HG03108 (cell line): Measurements from ENCODE around the gene OR52E8.

ENCODE experiments used
- ATAC-seq: cut with Tn5 transposase; IDR thresholded peaks from one replicate; pipeline ENCODE4 v1.9.1; 2021; ENCODE audit warnings: moderate library complexity; ENCODE audit not compliant: unreplicated experiment

Gene OR52E8

DNA sequence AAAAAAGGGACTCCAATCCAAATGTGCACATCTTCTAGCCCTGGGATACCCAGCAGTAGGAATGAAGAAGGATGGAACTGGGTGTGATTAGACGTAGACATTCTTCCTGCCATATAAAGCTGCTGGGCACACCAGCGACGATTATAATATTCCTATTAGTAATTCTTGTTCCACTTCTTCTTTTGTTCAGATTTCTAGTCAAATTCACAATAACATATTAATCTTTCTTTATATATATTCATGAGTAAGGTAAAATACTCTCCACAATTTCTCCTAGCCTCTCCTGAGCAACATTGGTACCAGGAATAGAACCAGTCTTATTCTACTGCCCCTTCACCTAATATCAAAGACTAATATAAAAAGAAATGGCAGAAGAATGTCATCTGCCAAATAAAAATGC lies at the start of gene OR52E8:
Gene OR52E8, minus strand, starts transcription at position 101 of the 400 bp plus-strand sequence. Its CDS starts 0 bp downstream, at position 101.
- ATAC-seq: no peak

DNA sequence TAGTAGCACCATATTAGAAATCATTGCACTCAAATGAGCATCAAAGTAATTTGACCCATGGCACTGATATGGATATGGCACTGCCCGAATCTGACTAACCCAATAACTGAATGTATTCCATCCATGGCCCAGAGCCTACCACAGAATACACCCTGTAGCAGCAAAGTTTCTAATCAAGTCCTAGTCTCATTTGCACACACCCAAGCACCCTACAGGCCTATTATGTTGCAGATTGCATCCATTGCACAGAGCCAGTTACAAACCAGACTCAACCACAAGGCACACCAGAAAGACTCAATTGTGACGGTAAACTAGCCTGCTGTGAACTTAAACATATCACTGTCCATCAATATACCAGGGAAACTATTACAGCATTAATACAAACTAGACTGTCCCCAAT lies 42.0 kb upstream of the OR52E8 start:
- ATAC-seq: no peak

DNA sequence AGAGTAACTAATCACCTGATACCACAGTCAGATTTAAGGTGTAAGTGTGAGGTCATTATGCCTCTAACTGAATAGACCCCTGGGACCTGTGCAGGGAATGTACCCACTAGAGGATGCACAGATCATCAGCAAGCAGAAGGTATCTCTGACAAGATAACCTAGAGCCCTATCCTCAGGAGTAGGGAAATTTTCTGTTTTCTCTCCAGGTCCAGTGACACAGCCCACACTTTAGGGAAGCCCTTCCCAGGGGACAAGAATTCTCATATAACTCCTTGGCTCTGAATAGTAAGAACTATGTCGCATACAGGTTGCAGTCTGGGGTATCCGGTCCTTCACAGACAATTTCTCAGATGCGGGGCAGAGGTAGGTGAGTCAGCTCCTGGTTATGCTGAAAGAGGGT lies 35.4 kb upstream of the OR52E8 start, which contains the start of gene OR52E5:
Gene OR52E5, plus strand, starts transcription at position 301 of the 400 bp plus-strand sequence. CDS start 7,569 bp downstream, outside the sequence.
- no peak for ATAC-seq

DNA sequence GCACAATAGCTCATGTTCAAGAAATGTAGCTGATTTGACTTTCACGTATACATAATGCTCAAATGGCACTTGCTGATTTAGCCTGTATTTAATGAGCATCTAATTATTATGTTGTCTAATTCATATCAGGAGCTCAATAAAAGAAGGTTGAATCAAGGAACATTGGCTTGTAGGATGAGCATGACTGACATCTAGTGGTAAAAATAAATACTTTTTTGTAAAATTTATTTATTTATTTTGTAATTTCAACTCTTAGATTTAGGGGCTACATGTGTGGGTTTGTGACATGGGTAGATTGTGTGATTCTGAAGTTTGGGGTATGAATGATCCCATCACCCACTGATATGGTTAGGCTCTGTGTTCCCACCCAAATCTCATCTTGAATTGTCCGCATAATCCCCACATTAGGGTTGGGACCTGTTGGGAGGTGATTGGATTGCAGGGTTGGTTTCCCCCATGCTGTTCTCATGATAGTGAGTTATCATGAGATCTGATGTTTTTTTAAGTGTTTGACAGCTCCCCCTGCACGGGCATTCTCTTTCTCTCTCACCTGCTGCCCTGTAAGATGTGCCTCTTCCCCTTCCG lies 33.8 kb upstream of the OR52E8 start:
- ATAC-seq: no peak

DNA sequence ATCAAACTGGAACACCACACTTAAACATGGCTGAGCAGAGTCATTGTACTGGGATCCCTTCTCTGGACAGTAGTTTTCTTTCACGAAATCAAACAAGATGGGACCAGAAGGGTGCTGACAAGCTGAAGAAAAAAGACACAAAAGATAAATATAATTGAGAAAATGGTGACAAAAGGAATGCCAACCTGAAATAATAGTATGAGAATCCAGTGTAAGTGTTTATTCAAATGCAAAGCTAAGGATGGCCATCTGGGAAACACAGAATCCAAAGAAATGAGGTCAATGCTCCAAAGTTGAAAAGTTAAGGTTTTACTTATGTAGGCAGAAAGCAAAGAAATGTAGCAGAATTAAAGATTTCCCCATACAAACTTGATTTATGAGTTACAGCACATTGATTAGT lies 30.2 kb upstream of the OR52E8 start:
- ATAC-seq: no peak

DNA sequence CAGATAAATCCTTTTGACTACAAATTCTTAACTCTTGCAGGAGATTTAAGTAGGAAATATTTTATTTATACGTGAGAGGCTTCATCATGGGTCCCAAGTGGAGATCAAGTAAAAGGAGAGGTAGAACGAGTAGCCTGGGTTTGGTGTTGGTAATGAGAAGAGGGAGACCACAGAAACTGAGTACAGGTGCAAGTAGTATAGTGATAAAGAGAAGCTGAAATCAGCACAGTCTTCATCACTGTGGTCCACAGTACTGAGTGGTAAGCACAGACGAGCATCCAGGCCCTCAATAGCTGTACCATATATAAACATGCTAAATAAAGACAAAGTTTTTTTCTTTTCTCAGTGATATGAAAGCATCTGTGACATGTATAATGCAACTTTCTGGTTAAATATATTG lies 29.7 kb upstream of the OR52E8 start:
- no peak for ATAC-seq

DNA sequence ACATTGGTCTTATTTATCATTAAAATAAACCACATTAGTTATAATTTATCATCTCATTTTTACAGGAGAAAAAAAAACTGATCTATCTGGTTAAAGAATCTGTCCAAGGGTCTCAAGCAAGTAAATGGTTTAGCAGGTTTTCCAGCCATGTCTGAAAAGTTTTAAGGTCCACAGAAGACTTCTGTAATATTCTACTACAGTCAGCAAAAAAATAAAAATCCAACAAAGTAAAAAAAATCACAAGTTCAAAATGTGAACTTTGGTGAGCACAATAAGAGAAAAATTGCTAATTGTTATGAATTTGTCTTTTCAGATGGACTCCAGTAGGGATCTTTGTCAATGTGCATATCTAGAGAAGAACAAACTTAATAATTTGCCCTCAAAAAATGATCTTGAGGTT lies 24.3 kb upstream of the OR52E8 start:
- ATAC-seq: no peak

DNA sequence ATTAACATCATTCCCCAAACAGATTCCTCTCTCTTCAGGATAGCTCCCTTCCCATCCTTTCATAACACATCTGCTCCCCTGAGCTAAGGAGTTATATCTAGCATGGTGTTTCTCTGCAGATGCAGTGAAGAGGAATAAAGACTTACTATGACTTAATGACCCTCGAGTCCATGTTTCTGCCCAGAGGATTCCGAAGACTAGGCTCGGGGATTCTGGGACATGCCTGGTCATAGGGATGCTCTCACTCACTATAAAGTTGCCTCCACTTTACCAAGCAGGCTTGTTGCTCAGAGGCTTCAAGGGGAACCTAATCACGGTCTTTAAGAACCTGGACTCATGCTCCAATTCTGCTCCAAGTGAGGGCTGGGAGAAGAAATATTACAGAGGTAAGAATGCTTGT lies 22.8 kb upstream of the OR52E8 start, which contains the start of gene OR52E4:
Gene OR52E4, plus strand, starts transcription at position 301 of the 400 bp plus-strand sequence. CDS start 3,664 bp downstream, outside the sequence.
- no peak for ATAC-seq

DNA sequence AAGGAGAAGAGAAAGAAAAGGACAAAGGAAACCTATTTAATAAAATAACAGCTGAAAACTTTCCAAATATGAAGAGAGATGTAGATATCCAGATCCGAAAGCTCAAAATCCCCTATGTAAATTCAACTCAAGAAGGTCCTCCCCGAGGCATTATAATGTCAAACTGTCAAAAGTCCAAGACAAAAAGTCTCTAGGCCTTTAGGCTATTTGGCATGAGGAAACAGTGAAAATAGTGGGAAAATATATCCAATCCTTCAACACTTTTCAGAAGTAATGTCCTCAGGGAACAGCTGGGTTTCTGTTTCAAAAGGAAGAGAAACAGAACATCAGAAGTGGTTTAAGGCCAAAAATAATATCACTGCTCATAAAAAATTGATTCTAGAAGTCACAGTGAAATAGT lies 21.1 kb upstream of the OR52E8 start:
- no peak for ATAC-seq

DNA sequence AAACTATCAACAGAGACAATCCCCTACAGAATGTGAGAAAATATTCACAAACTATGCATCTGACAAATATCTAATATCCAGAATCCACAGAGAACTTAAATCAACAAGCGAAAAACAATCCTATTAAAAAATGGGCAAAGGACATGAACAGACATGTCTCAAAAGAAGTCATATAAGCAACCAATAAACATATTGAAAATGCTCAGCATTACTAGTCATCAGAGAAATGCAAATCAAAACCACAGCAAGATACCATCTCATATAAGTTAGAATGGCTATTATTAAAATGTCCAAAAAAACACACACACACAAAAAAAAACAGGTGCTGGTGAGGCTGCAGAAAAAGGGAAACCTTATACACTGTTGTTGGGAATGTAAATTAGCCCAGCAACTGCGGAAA lies 8.3 kb upstream of the OR52E8 start:
- ATAC-seq: no peak

DNA sequence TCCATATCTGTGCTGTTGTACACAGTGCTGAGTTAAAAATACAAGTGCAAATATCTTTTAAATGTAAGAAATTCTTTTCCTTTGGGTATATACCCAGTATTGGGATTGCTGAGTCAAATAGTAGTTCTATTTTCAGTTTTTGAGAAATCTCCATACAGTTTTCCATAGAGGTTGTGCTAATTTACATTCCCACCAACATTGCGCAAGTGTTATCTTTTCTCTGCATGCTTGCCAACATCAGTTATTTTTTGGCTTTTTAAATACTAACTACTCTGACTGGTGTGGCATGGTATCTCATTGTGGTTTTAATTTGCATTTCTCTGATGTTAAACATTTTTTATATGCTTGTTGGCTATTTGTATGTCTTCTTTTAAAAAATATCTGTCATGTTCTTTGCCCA lies 6.5 kb downstream of the OR52E8 start:
- ATAC-seq: no peak

DNA sequence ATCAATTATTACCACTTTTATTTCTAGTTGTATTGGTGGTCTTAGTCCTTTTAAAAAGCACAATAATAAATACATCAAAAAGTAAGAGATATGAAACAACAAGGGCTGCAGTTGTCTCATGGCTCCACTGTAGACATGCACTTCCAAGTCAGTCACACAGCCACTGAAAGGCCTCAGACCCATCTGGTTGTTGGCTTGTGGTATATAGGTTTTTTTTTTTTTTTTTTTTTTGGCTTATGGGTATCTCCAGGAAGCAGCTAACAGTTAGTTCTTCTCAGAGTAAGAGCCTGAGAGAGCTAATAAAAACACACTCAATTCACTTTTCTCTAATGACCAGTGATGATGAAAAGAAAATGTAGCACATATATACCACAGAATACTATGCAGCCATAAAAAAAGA lies 9.8 kb downstream of the OR52E8 start:
- ATAC-seq: no peak

DNA sequence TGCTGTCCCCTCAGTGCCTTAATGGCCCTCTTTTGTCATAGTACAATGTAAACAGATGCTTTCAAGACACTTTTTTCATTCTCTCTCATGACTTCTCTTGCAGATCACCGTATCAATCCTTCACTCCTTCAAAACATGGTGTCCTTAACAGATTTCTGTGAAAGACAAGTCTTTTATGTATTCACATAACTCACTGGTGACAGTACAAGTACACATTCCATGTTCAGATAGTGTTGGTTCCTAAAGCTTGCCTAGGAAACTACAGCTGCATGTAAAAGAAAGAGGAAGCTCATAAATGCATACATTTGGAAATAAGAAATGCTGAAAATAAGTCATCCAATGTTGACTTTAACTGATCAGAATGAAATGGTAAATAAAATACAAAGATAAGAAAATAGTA lies 10.8 kb downstream of the OR52E8 start:
- ATAC-seq: no peak

DNA sequence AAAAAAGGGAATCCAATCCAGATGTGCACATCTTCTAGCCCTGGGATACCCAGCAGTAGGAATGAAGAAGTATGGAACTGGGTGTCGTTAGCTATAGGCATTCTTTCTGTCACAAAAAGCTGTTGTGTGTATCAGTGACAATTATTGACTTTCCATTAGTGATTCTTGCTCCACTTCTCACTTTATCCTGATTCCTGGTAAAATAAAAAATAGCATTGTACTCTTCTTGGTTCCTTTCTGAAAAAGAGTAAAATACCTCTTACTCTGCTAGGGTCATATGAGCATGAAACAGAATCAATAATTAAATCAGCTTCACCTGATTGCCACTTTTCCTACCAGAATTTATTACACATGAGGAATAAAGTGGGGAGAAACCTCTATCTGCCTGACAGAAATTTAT lies 15.7 kb downstream of the OR52E8 start, which contains the start of gene OR52E6:
Gene OR52E6, minus strand, starts transcription at position 101 of the 400 bp plus-strand sequence. Its CDS starts 0 bp downstream, at position 101.
- ATAC-seq: no peak

DNA sequence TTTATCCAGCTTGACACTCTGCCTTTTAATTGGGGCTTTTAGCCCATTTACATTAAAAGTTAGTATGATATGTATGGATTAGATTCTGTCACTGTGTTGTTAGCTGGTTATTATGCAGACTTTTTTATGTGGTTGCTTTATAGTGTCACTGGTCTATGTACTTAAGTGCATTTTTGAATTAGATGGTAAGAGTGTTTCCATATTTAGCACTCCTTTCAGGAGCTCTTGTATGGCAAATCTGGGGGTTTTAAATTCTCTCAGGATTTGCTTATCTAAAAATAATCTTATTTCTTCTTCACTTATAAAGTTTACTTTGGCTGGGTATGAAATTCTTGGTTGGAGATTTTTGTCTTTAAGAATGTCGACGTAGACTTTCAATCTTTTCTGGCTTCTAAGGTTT lies 19.8 kb downstream of the OR52E8 start:
- ATAC-seq: no peak

DNA sequence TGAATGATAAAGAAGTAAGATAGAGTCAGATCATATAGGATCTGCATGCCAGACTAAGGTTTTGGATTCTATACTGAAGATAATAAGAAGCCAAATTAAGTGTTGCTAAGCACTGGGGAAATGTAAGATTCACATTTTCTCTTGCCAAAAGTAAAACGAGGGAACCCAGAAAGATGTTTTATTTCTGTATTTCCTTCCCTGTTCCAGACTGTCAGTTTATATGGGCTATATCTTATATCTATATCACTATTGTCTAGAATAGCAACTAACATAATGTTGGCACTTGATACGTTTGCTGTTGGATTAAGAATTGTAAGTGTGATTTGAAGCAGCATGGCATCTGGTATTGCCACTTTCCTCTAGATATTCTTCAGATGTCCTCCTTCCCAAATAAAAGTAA lies 24.0 kb downstream of the OR52E8 start:
- no peak for ATAC-seq

DNA sequence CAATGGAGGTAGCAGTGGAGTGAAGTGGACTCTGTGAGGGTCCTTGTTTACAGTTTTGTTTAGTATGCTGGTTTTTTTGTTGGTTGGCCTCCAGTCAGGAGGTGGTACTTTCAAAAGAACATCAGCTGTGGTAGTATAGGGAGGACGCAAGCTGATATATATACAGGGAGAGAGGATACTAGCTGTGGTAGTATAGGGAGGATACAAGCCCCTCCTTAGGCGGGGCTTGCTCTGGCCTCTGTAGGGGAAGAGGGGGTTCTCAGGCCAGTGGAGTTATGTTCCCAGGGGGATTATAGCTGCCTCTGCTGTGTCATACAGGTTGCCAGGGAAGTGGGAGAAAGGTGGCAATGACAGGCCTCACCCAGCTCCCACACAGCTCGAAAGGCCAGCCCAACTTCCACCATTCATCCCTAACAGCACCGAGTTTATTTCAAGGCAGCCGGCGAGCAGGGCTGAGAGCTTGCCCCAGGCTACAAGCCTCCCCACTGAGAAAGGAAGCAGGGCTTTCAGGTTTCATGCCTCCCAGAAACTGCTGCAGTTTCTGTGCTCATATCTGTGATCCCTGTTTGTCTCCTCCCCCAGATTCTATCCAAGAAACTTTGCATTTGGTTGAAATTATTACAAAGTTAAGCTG lies 26.2 kb downstream of the OR52E8 start:
- ATAC-seq: no peak

DNA sequence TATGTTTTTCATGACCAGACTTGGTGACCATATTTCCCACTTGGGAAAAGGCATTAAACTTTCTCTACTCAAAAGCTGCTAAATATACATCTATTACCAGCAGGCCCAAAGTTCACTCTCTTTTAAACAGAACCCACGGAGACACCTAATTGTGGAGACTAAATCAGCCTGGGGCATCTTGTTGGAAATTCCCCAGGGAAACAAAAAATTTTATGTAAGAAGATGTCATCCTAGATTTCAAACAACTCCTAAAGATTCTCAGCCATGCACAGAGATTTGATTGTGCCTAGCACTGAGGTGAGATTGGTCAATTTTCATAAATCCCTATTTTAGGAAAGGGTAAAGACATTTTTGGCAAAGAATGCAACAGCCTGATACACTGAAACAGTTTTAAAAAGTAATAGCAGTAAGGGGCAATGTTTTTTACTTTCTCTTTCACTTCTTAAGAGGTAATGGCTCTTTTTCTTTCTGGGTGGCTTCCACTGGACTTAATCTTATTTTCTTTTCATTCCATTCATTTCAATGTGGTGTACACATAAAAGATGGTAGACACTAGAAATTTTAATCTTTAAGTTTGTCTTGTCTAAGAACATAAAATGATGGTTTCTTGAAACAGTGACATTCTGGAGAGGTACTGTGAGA lies 39.1 kb downstream of the OR52E8 start:
- no peak for ATAC-seq

DNA sequence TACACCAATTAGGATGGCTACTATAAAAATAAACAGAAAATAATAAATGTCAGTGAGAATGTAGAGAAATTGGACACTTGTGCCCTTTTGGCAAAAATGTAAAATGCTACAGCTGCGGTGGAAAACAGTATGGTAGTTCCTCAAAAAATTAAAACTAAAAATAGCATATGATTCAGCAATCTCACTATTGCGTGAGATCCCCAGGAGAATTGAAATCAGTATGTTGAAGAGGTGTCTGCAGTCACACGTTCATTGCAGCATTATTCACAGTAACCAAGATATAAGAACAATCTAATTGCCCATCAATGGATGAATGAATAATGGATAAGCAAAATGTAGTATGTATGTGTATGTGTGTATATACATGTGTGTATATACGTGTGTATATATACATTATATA lies 42.0 kb downstream of the OR52E8 start:
- ATAC-seq: no peak

DNA sequence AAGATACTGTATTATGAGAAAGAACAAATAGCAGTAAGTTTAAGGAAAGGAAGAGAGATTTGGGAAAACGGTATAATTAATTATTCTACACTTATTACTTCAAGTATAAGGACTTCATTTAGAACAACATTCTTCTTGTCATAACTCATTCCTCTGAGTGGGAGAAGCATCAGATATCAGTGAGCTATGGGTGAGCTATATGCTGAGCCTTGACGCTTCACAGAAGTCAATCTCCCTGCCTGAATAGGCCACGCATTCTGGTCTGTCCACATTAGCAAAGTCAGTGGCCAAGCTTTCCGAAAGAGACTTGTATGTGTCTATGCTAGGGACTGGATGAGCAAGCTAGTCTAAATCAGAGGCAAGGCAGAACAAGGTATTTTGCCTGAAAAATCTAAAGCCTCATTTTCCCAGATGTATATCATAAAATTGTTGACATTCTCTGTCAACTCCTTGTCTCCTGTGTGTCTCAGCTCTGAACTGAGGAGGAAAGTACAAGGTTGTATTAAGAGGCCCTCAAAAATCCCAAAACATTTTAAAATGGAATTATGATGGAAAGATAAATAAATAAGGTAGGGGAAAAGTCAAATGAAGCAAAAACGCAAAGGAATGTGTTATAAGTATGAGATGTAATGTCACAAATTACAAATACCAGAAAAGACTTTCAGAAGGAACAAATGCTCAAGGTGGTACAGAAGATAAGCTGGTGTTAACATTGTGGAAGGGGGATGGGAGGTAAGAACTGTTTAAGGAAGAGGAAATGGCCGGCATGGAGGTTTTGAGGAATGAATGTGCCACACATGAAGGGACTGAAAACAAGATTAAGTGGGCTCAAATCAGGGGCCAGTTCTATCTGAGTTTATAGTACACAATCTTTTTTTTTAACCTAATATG lies 47.3 kb downstream of the OR52E8 start:
- ATAC-seq: no peak

DNA sequence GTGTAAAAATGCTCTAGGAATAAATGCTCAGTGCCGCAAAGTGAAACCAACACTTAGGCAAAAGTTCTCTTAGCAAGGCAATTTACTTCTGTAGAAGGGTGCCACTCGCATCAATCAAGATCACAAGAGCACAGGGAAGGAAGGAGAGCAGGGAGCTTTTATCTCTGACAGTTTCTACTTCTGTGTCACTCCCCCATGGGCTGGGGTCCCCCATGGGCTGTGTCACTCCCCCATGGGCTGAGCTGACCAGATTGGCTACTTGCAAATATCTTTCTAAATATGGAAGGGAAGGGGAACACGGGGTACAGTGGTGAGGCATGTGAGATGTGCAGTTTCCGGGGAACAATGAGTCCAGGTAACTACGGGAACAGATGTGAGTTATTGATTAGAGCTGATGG lies 48.4 kb downstream of the OR52E8 start:
- ATAC-seq: peak; percentile 24
